K562 (cell line): ENCODE data around the gene ISOC1. TPM values are rescaled to one million over a fixed set of nuclear protein-coding genes. Genes with fewer than 3 reads are reported as not detected.

Source experiments
- GABPB1 ChIP-seq: sonication (generic); formaldehyde crosslinking; IDR thresholded peaks from 2 replicates; pipeline ENCODE4 v1.8.0; 2022; ENCODE audit warnings: mild to moderate bottlenecking, missing genetic modification reagents
- HLTF ChIP-seq: fragments of 450-650 bp; IDR thresholded peaks from 2 replicates; pipeline ENCODE4 v1.6.1; 2016
- MEF2A ChIP-seq: IDR thresholded peaks from 2 replicates; pipeline ENCODE4 v1.6.1; 2011; ENCODE audit warnings: low read depth, mild to moderate bottlenecking, low read length, moderate library complexity; ENCODE audit not compliant: control insufficient read depth
- PHB ChIP-seq: fragments of 250-450 bp; sonication (Bioruptor Pico); IDR thresholded peaks from 2 replicates; pipeline ENCODE4 v1.5.0; 2021
- POLR3G ChIP-seq: IDR thresholded peaks from 2 replicates; pipeline ENCODE4 v1.6.1; 2011; ENCODE audit not compliant: insufficient read length, insufficient replicate concordance; ENCODE audit errors: extremely low read depth
- RAD21 ChIP-seq, 2 experiments: fragments of 250-450 bp in 1 of 2; fragments of 450-650 bp in 1 of 2; sonication (Bioruptor Pico) in 1 of 2; formaldehyde crosslinking in 1 of 2; IDR thresholded peaks in 1 of 2; conservative IDR thresholded peaks in 1 of 2; 2 replicates each; pipeline versions ENCODE4 v1.4.0 to v1.8.0; 2020 to 2022; ENCODE audit warnings: mild to moderate bottlenecking in 2 of 2, moderate library complexity in 1 of 2
- THRAP3 ChIP-seq: fragments of 450-650 bp; IDR thresholded peaks from 2 replicates; pipeline ENCODE4 v1.6.1; 2016; ENCODE audit warnings: mild to moderate bottlenecking, inconsistent platforms, borderline replicate concordance
- U2AF2 ChIP-seq: fragments of 200-400 bp; formaldehyde crosslinking; optimal IDR thresholded peaks from 2 replicates; pipeline ENCODE3; 2017; ENCODE audit warnings: low read depth, mild to moderate bottlenecking, low read length
- ZBTB1 ChIP-seq: sonication (generic); formaldehyde crosslinking; IDR thresholded peaks from 2 replicates; pipeline ENCODE4 v1.8.1; 2023; ENCODE audit warnings: missing genetic modification reagents, low read depth, mild to moderate bottlenecking, borderline replicate concordance
- ZNF212 ChIP-seq: fragments of 450-650 bp; formaldehyde crosslinking; IDR thresholded peaks from 2 replicates; pipeline ENCODE4 v1.4.0; 2020; ENCODE audit warnings: mild to moderate bottlenecking
- ZNF583 ChIP-seq: fragments of 250-450 bp; sonication (Bioruptor Pico); IDR thresholded peaks from 2 replicates; pipeline ENCODE4 v1.4.0; 2020
- polyA plus RNA-seq, 8 experiments: library from polyadenylated mRNA; depleted of rRNA in 4 of 8; stranded (reverse) in 5 of 8; unstranded in 3 of 8; fragments of >200 nt; fragmentation: Nextera tagmentation in 2 of 8; fragmentation: Illumina TruSeq in 1 of 8; extraction: Ambion mirVana in 2 of 8; extraction: Trizol in 1 of 8; gene quantifications; 2 replicates each; pipeline versions ENCODE4 v1.2.1 to v1.2.3, GENCODE V29; 2011 to 2014; ENCODE audit warnings: inconsistent platforms in 1 of 8, missing spikeins in 1 of 8
- total RNA-seq, 7 experiments: library from RNA; depleted of rRNA in 6 of 7; stranded (reverse); fragments of >200 nt in 6 of 7; fragmentation: Illumina TruSeq in 2 of 7; extraction: Trizol in 2 of 7; gene quantifications; 2 replicates each; pipeline versions ENCODE4 v1.2.1 to v1.2.3, GENCODE V29; 2011 to 2021; ENCODE audit warnings: low replicate concordance in 1 of 7
- TF ChIP-seq, protein P1 (sequence below): sonication (generic); formaldehyde crosslinking; IDR thresholded peaks from 2 replicates; pipeline ENCODE4 v1.8.0; 2022; ENCODE audit warnings: missing genetic modification reagents, mild to moderate bottlenecking, borderline replicate concordance

Gene ISOC1
- total and polyA plus RNA-seq, 9 of the 15 experiments (the other 6 are each of a cell fraction or from before 2014, with no cell fraction given), result 14.0 to 67.9 (median 51.3) TPM

DNA sequence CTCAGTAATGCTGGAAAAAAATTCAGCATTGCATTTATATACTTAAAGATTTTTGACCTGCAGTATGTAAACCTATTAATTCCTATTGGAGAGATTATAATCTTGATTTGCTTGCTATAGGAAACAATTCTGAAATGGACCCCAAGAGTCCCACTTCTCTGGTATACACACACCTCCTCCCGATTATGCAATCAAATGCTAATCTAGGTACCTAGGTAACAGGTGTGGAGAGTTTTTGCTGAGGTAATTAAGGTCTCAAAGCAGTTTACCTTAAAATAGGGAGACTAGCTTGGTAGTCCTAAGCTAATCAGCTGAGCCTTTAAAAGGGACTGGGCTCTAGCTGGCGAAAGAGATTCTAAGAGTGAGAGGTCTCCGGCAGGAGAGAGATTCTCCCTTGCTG is 22.2 kb downstream of the ISOC1 start (continued):
- TF ChIP-seq ZNF212 (CRISPR knock-in tag) (no peak), POLR3G (no peak), ZNF583 (no peak), THRAP3 (no peak), PHB (CRISPR knock-in tag) (no peak), GABPB1 (no peak), U2AF2 (no peak), HLTF (no peak), ZBTB1 (CRISPR knock-in tag) (no peak), MEF2A (no peak), RAD21 (CRISPR knock-in tag; conservative IDR thresholded peaks at IDR 0.05 in 1 of 2, IDR thresholded peaks at IDR 0.05 in 1 of 2) (no peak)
- TF ChIP-seq, protein P1, sequence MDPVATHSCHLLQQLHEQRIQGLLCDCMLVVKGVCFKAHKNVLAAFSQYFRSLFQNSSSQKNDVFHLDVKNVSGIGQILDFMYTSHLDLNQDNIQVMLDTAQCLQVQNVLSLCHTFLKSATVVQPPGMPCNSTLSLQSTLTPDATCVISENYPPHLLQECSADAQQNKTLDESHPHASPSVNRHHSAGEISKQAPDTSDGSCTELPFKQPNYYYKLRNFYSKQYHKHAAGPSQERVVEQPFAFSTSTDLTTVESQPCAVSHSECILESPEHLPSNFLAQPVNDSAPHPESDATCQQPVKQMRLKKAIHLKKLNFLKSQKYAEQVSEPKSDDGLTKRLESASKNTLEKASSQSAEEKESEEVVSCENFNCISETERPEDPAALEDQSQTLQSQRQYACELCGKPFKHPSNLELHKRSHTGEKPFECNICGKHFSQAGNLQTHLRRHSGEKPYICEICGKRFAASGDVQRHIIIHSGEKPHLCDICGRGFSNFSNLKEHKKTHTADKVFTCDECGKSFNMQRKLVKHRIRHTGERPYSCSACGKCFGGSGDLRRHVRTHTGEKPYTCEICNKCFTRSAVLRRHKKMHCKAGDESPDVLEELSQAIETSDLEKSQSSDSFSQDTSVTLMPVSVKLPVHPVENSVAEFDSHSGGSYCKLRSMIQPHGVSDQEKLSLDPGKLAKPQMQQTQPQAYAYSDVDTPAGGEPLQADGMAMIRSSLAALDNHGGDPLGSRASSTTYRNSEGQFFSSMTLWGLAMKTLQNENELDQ (CRISPR knock-in tag), result no peak
